ENCODE measurements around the gene SP6. TPM values are rescaled to one million over a fixed set of nuclear protein-coding genes. Genes with fewer than 3 reads are reported as not detected.

Gene SP6
- total and polyA plus RNA-seq, 2 of the 8 experiments (the other 6 are each of a cell fraction or from before 2014, with no cell fraction given): 1.2 to 1.5 TPM

GRCh38 chr17:47870056-47870455, 19.1 kb upstream of the SP6 start:
- WGBS, 2 experiments (ENCODE audit: extremely low coverage in 1 of 2, insufficient coverage in 1 of 2, insufficient read length in 1 of 2, insufficient replicate concordance in 2 of 2, low coverage in 1 of 2, low lambda C conversion rate in 2 of 2, missing lambda C conversion rate in 1 of 2): 46% methylated on average over 1 of the region's 1 CpG; no CpG with 5 or more reads in 1 of the 2 experiments
- H2BK15ac ChIP-seq (ENCODE audit: low read length): no peak overlapping the region
- no peak overlapping the region for H3K14ac ChIP-seq (ENCODE audit: insufficient read length)
- no peaks in the 10 kb centered on the region for H3K9me3 ChIP-seq (ENCODE audit: insufficient read depth in 2 of 2, low read depth in 1 of 2, low read length in 1 of 2)
- no peak overlapping the region; the same call in 1 of the 2 replicates for H2BK5ac ChIP-seq (ENCODE audit: low read depth, low read length)
- no peak overlapping the region for H3K4ac ChIP-seq (replicated peaks; ENCODE audit: insufficient read length, low read depth, low read length)
- FAIRE-seq (no peak), DNase-seq (ENCODE audit: low read depth in 1 of 2, low spot score in 2 of 2) (no peak)
- H3K79me2 ChIP-seq (ENCODE audit: control insufficient read depth in 1 of 2, insufficient read depth in 2 of 2, low read length in 2 of 2): no peaks in the 10 kb centered on the region
- no peaks in the 10 kb centered on the region for H4K20me1 ChIP-seq (replicated peaks in 1 of 2; ENCODE audit: control insufficient read depth in 1 of 2, insufficient read depth in 2 of 2, low read length in 2 of 2)
- no peak overlapping the region for H3K18ac ChIP-seq (ENCODE audit: extremely low read depth, low read length)
- no peaks in the 10 kb centered on the region for H3K79me1 ChIP-seq (ENCODE audit: low read depth, low read length)
- H3K36me3 ChIP-seq (ENCODE audit: control insufficient read depth in 2 of 4, insufficient read depth in 4 of 4, low read length in 3 of 4): no peaks in the 10 kb centered on the region
- H3K23ac ChIP-seq (ENCODE audit: insufficient read length): no peak overlapping the region
- H4K91ac ChIP-seq (replicated peaks; ENCODE audit: insufficient read length, low read length): no peak overlapping the region
- H4K8ac ChIP-seq (ENCODE audit: extremely low read depth, insufficient read depth, low read length): no peak overlapping the region
- no peak overlapping the region for H2BK120ac ChIP-seq (replicated peaks; ENCODE audit: low read depth, low read length)
- peaks cover 21 to 36% (median 22%) of the 10 kb centered on the region in 4 experiments for H3K4me1 ChIP-seq (replicated peaks in 1 of 4; ENCODE audit: control insufficient read depth in 3 of 4, insufficient read depth in 4 of 4, low read length in 3 of 4)
- peaks cover 3 to 25% (median 17%) of the 10 kb centered on the region in 4 experiments; a peak in 5 of 7 replicates for H3K27me3 ChIP-seq (replicated peaks in 1 of 4; ENCODE audit: control insufficient read depth in 3 of 4, extremely low read depth in 1 of 4, insufficient read depth in 3 of 4, low read length in 3 of 4)
- no peak overlapping the region for H3K56ac ChIP-seq (replicated peaks; ENCODE audit: insufficient read length, low read depth, low read length)
- H4K5ac ChIP-seq (ENCODE audit: insufficient read length, low read depth, low read length): no peak overlapping the region
- no peak overlapping the region for H3K9ac ChIP-seq (replicated peaks in 1 of 4; ENCODE audit: extremely low read depth in 1 of 4, low read depth in 3 of 4, low read length in 3 of 4)
- peak overlapping the region; percentile 30; the same call in 1 of the 2 replicates for H2BK12ac ChIP-seq (ENCODE audit: low read depth, low read length)
- no peak overlapping the region for H2AFZ ChIP-seq (ENCODE audit: low read length)
- H2BK20ac ChIP-seq (ENCODE audit: low read length): 0 out of 2 replicates have a peak overlapping the region, but pooled peaks have one; percentile 44
- ChIA-PET CTCF (ENCODE audit: partially characterized antibody) (interaction anchor here (1.3 to 10.7 kb wide), 3 partner anchors 14 to 80 kb away, joined by 4 to 257 read pairs (median 26); partner anchors contain the start of genes SCRN2 and SP6), POLR2A (ENCODE audit: partially characterized antibody) (interaction anchor here (1.0 kb wide), 1 partner anchor 22 kb away, joined by 3 read pairs; no protein-coding TSS in a partner anchor)
- no peak overlapping the region for H3K4me3 ChIP-seq (ENCODE audit: extremely low read depth in 1 of 4, insufficient read depth in 2 of 4, low read depth in 3 of 4, low read length in 4 of 4)
- H3K23me2 ChIP-seq (ENCODE audit: low read depth, low read length): peaks cover 4% of the 10 kb centered on the region; the same call in 1 of the 2 replicates
- no peak overlapping the region for H2AK5ac ChIP-seq (ENCODE audit: low read depth, low read length)
- H3K27ac ChIP-seq (ENCODE audit: low read depth, low read length): no peak overlapping the region
- peak overlapping the region; percentile 34 to 41; a peak in 3 of 4 replicates for H3K4me2 ChIP-seq (ENCODE audit: insufficient read depth in 1 of 2, low read depth in 2 of 2, low read length in 2 of 2)
- TF ChIP-seq HDAC2 (IDR thresholded peaks at IDR 0.05; ENCODE audit: borderline replicate concordance in 1 of 2, low read depth in 2 of 2, low read length in 2 of 2) (no peak), YY1 (IDR thresholded peaks at IDR 0.05; ENCODE audit: low read depth, low read length) (no peak), POLR2A (IDR thresholded peaks at IDR 0.05; ENCODE audit: control extremely low read depth in 1 of 2, low read depth in 2 of 2, low read length in 2 of 2) (no peak), SIN3A (conservative IDR thresholded peaks at IDR 0.05 in 1 of 2, IDR thresholded peaks at IDR 0.05 in 1 of 2; ENCODE audit: low read depth in 1 of 2, low read length in 2 of 2) (no peak), ATF3 (IDR thresholded peaks at IDR 0.05; ENCODE audit: insufficient read depth, low read depth, low read length) (no peak), SRF (IDR thresholded peaks at IDR 0.05; ENCODE audit: low read depth, low read length) (no peak), EP300 (IDR thresholded peaks at IDR 0.05; ENCODE audit: borderline replicate concordance in 1 of 2, low read depth in 2 of 2, low read length in 2 of 2) (no peak), SUZ12 (IDR thresholded peaks at IDR 0.05; ENCODE audit: low read length) (no peak), RXRA (IDR thresholded peaks at IDR 0.05; ENCODE audit: insufficient read depth, low read depth, low read length) (no peak), BACH1 (IDR thresholded peaks at IDR 0.05; ENCODE audit: low read length) (no peak)
- TF ChIP-seq, protein P1, sequence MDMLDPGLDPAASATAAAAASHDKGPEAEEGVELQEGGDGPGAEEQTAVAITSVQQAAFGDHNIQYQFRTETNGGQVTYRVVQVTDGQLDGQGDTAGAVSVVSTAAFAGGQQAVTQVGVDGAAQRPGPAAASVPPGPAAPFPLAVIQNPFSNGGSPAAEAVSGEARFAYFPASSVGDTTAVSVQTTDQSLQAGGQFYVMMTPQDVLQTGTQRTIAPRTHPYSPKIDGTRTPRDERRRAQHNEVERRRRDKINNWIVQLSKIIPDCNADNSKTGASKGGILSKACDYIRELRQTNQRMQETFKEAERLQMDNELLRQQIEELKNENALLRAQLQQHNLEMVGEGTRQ (IDR thresholded peaks at IDR 0.05; ENCODE audit: low read length): no peak

Data from H1 (cell line).